GM21447 (cell line): ENCODE measurements around the gene MRPL4.
"Not testable (repeated sequence)": the region's sequence is repeated elsewhere in the genome, so short reads cannot be mapped to it uniquely, and the experiment has no call there.

Experiments
- ATAC-seq: cut with Tn5 transposase; IDR thresholded peaks from one replicate; pipeline ENCODE4 v1.9.1; 2021; ENCODE audit not compliant: unreplicated experiment

The MRPL4 gene

DNA sequence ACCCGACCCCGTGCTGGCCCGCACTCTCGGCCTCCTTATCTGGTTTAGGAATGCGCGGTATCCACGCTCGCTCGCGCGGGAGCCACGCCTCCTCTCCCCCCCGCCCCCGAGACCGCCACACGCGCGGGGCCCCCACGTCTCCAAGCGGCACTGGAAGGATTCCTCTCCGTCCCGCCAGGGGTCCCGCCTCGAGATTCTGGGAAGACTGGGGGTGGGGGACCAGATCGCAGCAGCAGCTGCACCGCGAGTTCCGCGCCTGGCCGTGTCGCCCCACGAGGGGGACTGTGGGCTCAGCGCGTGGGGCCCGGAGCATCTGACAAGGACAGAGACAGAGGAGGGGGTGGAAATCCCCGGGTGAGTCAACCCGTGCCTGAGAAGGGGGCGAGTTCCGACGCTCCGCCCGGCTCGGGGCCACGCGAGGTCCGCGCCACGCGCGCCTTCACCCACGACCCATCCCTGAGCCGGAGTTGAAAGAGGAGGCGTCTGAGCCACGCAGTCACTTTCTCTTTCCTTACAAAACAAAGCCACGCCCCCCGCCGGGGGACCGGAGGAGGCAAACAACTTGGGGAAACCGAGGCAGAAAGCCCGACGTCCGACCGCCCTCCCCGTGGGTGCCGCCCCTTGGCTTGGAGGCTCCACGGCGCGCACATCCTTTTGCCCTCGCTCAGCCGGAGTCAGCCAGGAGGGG, 21.7 kb upstream of the MRPL4 start:
- no peak for ATAC-seq

DNA sequence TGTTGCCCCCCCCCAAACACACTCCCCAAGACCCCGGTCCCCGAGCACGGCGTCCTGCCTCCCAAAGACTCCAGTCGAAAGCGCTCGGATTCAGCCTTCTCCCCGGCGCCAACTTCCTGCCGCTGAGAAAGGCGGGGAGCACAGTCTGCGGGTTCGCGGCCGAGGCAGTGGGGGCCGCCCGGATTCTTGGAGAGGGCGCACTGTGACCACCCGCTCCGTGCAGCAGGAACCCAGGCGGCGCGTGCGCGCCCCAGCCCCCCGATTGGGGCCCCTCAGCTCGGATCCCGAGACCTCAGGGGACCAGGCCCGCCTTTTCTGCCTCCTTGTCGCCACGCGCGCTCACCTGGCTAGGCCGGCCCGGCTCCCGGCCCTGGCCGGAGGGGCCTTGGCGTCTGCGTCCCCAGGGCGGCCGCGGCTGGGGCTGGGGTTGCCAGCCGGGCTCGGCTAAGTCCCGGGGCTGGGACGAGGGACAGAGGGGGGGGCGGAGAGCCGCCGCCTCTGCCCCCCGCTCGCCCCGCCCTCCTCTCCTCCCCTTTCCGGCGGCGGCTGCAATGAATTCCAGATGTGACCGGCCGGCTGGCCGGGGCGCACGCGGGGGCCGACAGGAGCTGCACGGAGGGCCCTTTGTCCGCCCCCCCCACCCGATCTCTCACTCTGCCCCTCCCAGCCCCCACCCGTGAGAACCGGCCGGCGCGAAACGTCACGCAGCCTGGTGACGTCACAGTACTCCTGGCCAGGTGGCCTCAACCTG, 21.0 kb upstream of the MRPL4 start, which contains the start of gene S1PR2:
Gene S1PR2, minus strand, starts transcription at position 471 of the 751 bp plus-strand sequence. CDS start 6,426 bp downstream, outside the sequence.
- ATAC-seq, result peak; percentile 38

DNA sequence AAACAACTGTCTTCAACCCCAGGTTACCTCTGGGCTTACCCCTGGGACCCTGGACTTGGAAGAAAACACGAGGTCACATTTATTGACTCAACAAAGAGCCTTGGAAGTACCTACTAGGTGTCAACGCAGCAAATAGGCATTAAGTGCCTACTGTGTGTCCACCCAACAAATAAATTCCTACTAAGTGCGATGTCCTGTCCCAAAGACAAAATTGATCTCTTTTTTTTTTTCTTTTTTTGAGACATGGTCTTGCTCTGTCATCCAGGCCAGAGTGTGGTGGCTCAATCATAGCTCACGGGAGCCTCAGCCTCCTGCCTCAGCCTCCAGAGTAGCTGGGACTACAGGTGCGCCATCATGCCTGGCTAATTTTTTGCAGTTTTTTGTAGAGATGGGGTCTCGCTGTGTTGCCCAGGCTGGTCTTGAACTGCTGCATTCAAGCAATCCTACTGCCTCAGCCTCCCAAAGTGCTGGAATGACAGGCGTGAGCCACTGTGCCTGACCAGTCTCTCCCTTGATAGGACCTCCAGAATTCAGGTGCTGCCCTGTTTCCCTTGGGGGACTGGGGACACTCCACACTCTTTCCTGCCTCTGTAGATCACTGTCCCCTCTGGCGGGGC, 20.3 kb upstream of the MRPL4 start:
- no peak for ATAC-seq

DNA sequence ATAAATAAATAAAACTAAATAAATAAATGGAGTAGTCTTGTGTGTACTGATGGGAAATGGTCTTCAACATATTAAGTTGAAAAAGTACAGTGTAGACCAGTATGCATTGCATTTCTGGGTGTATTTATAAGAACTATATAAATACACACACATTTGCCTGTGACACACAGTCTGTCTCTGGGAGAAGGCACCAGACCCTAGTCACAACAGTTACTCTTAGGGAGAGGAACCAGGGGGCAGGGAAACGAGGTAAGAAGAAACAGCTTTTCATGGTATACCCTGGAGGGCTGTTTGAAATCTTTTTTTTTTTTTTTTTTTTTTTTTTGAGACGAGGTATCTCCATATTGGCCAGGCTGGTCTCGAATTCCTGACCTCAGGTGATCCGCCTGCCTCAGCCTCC, 18.1 kb upstream of the MRPL4 start:
- ATAC-seq, result no peak

DNA sequence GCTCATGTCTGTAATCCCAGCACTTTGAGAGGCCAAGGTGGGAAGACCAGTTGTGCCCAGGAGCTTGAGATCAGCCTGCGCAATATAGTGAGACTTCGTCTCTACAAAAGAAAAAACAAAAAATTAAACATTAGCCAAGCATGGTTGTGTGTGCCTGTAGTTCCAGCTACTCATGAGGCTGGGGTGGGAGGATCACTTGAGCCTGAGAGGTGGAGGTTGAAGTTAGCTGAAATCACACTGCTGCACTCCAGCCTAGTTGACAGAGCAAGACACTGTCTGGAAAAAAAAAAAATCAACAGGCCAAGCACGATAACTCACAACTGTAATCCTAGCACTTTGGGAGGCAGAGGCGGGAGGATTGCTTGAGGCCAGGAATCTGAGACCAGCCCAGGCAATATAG, 17.0 kb upstream of the MRPL4 start:
- no peak for ATAC-seq

DNA sequence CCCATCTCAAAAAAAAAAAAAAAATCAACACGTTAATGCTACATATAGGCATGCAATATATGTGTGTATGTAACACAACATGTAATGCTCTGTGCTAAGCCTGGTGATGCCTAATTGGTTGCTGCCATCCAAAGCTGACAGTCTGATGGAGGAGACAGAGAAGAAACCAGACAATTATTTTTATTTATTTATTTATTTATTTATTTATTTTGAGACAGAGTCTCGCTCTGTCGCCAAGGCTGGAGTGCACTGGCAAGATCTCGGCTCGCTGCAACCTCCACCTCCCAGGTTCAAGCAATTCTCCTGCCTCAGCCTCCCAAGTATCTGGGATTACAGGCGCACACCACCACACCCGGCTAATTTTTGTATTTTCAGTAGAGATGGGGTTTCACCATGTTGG, 16.6 kb upstream of the MRPL4 start:
- not testable (repeated sequence) for ATAC-seq

DNA sequence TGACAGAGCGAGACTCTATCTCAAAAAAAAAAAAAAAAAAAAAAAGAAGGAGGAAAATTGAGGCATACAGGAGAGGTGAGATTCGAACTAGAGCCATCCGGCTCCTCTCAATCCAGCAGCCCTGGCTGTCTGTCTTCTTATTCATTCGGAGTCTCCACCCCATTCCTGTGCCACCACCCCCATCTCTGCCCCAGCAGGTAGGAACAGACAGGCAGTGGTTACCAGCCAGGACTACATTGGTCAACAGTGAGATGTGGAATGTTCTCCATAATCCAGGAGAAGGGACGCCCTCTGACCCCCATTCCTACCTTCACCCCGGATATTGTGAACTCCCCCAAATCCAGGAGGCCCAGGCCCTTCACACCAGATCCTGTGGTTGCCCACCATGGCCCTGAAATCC, 14.3 kb upstream of the MRPL4 start:
- ATAC-seq, result no peak

DNA sequence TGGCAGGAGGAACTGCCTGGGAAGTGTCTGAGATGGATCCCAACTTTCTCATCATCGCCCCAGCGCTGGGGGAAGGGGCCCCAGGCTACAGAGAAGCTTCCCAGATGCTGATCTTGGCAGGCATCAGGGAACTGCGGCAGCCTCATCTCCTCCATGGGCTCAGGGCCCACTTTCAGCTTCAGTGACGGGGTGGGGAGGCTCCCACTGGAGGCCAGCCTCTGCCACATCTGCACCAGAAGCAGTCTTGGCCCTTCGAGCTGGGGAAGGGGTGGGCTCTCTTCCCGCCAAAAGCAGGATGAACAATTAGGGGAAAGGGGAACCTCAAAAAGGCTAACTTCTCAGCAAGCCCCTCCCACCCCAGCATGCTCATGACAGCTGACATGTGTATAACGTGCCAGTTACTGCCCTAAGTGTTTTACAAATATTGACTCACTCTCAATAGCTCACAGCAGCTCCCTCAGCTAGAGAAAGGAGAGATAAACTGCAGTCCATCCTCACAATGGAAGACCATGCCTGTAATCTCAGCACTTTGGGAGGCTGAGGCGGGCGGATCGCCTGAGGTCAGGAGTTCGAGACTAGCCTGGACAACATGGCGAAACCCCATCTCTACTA, 13.7 kb upstream of the MRPL4 start:
- no peak for ATAC-seq

DNA sequence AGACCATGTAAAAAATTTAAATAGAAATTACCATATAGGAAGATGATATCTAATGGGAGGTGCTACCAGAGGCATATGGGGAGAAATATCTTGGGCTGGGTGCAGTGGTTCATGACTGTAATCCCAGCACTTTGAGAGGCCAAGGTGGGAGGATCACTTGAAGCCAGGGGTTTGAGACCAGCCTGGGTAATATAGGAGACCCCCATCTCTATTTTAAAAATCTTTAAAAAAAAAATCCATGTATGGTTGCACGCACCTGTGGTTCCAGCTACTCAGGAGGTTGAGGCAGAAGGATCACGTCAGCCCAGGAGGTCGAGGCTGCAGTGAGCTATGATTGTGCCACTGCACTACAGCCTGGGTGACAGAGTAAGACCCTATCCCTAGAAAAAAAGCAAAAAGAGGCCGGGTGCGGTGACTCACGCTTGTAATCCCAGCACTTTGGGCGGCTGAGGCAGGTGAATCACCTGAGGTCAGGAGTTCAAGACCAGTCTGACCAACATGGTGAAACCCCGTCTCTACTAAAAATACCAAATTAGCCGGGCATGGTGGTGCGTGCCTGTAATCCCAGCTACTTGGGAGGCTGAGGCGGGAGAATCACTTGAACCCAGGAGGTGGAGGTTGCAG, 10.1 kb upstream of the MRPL4 start:
- ATAC-seq, result not testable (repeated sequence)

DNA sequence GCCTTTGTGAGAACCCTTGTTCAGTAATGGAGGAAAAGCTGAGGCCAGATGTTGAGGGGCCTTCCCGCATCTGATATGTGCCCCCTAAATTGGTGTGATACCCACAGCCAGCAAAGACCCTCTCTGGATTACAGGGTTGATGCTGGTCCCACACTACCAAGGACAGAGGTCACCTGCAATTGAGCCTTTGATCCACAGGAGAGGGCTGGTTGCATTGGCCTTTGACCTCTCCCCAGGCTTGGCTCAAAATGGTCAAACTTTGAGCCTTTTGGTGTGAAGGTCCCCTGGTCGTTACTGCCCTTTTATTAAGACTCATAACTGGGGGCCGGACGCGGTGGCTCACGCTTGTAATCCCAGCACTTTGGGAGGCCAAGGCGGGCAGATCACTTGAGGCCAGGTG, 8.4 kb upstream of the MRPL4 start:
- ATAC-seq, result no peak

DNA sequence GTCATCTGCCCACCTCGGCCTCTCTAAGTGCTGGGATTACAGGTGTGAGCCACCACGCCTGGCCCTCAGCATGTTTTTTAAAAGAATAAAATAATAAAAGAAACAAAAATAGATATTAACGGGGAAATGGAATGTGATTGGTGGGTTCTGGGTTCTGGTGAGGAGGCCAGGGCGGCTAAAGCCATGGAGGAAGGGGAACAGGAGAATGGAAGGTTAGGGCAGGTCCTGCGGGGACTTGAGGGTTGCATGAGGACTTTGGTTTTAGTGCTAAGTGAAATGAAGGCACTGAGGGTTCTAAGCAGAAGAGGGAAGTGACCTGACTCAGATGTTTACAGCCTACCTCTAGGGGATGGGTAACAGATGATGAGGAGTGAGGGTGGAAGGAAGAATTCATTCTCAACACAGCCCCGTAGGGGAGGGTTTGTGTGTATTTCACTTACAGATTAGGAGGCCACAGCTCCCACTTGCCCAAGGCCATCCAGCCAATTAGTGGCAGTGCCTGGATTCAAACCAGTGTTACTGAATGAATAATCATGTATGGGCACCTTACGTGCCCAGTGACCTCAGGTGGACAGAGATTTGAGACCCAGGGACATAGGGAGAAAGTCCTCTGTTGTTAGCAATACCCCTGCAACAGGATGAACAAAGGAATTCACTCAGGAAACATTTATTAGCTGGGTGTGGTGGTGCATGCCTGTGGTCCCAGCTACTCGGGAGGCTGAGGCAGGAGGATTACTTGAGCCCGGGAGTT, 6.7 kb upstream of the MRPL4 start:
- ATAC-seq, result no peak

DNA sequence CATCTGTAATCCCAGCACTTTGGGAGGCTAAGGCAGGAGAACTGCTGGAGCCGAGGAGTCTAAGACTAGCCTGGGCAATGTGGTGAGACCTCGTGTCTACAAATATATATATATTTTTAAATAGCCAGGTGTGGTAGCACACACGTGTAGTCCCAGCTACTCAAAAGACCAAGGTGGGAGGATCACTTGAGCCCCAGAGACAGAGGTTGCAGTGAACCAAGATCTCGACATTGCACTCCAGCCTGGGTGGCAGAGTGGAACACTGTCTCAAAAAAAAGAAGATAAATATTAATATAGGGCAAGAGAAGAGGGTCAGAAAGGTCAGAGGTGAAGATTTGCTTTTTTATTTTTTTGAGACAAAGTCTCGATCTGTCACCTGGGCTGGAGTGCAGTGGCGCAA, 5.5 kb upstream of the MRPL4 start:
- ATAC-seq, result no peak

DNA sequence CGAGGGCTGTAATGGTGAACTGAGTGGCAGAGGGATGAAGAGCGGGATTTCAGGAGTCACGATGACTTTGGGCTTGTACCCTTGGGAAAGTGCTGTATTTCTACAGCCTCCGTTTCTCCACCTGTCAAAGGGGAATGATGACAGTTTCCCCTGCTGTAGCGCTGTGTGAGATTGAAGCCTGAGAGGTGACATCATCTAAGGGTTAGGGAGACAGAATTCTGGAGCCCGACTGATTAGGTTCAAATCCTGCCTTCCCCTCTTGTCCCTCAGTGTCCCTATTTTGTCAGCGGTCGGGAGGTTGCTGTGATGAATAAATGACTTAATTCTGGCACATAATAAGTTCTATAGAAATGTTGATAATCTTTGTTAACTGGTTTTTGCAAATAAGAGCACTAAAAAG, 693 bp downstream of the MRPL4 start:
- ATAC-seq, result no peak

DNA sequence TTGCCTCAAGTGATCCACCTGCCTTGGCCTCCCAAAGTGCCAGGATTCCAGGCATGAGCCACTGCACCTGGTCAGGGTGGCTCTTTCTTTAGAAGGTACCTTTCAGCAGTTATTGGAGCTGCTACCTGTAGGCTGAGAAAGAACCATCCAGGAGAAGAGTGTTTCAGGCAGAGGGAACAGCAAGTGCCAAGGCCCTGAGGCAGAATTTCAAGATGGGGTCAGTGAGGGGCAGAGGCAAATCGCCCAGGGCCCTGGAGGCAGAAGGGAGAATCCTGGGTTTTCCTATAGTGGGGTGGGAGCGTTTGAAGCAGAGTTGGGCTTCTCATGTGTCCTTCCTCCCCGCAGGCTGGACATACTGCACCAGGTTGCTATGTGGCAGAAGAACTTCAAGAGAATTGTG, 2.2 kb downstream of the MRPL4 start:
- ATAC-seq, result no peak

DNA sequence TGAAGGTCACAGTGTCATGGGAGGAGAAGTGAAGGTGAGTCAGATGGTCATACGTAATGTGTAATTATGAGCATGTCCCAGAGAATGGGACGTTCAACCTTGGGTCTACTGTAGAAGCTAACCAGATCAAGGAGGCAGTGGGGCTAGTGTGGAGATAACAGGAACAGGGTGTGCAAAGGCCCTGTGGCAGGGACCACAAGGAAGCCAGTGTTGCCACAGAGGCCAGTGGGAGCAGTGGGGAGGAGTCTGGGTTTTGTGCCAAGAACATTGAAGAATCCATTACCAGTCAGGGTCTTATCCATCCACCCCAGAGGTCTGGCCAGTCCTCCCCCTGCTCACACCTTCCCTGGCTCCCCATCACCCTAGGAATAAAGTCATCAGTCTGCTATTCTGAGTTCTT, 3.3 kb downstream of the MRPL4 start:
- ATAC-seq, result no peak

DNA sequence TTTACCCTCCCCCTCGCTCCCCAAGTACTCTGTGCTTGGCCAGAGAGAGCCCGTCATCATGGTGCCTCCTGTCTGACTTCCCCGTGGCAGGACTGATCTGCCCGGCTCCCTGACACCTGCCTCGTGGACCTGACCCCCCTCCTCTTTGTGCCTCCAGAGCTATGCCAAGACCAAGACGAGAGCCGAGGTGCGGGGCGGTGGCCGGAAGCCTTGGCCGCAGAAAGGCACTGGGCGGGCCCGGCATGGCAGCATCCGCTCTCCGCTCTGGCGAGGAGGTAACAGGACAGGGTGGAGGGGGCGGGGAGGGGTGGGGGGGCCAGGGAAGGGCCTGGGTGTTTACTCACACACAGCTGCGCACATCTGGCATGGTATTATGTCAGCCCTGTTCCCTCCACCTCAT, 4.5 kb downstream of the MRPL4 start:
- ATAC-seq, result no peak

DNA sequence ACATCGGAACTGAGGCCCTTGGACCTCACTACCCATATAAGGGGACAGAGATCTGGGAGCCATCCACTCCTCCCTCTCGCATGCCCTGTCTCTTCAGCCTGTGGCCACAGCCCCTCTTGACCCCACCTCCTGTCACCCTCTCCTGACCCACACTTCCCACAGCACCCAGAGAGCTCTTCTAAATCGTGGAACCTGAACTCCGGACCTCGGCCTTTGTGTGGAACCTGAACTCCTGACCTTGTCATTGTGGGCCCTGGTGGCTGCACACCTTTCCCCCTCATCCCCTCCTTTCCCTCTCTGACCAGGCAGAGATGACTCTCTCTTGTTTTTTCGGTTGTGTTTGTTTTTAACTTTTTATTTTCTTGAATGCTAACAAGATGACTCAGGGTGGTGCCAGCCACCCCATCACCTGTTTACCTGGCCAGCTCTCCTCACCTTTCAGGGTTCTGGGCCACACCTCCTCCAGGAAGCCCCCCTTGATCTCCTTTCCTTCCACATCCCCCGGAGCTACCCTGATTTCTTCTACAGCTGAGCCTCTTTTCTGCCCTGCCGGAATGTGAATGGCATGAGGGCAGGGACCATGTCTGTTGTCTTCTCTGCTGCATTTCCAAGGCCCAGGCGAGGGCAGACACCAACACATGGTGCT, 5.1 kb downstream of the MRPL4 start:
- ATAC-seq, result no peak

DNA sequence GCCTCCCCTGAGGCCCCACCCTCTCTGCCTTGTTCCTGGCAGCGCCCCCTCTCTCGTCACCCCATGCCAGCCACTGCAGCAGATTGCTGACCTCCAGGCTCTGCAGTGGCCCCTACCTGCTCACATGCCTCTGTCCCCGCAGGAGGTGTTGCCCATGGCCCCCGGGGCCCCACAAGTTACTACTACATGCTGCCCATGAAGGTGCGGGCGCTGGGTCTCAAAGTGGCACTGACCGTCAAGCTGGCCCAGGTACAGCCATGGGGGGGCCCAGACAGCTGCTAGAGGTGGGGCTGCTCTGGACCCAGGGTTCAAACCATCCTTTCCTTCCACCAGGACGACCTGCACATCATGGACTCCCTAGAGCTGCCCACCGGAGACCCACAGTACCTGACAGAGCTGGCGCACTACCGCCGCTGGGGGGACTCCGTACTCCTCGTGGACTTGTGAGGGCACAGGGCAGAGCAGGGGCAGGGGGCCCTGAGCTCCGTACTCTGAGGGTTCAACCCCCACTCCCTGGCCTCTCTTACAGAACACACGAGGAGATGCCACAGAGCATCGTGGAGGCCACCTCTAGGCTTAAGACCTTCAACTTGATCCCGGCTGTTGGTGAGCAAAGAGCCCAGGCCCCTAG, 6.2 kb downstream of the MRPL4 start:
- ATAC-seq, result no peak

DNA sequence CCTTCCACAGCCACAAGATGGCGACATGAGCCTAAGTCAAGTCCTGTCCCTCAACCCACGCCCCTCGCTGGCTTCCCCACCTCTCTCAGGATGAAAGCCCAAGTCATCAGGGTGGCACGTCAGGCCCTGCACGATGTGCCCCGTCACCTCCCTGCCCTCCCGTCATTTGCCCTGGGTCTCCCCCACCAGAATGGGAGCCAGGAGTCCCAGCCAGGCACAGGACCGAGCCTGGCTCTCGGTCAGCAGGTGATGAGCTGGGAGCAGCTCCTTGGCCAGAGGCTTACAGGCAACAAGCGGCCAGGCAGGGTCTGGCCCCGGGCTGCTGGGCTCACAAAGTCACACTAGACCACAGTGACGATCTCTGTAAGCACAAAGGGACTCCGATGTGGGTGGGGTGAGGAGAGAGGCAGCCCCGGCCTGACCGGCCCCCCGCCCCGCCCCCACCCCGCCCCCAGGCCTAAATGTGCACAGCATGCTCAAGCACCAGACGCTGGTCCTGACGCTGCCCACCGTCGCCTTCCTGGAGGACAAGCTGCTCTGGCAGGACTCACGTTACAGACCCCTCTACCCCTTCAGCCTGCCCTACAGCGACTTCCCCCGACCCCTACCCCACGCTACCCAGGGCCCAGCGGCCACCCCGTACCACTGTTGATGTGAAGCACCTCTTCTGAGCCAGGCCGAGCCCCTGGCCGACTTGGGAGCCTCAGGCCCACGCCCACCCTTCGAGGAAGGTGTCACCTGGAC, 7.3 kb downstream of the MRPL4 start:
- ATAC-seq, result no peak
